Measurements from ENCODE around the gene RUNX1. TPM values are rescaled to one million over a fixed set of nuclear protein-coding genes. Genes with fewer than 3 reads are reported as not detected.

Gene RUNX1
- total RNA-seq, 1 donor from 2014 or later, result 7.8 TPM

- H3K4me3 ChIP-seq (ENCODE audit: low read length in 3 of 3), result no peak overlapping the region
- H3K27me3 ChIP-seq (ENCODE audit: control insufficient read depth in 3 of 3, insufficient read depth in 3 of 3, low read length in 3 of 3), result peaks cover 0 to 5% (median 0%) of the 10 kb centered on the region in 3 donors
- no peaks in the 10 kb centered on the region for H3K36me3 ChIP-seq (ENCODE audit: control insufficient read depth in 3 of 3, insufficient read depth in 3 of 3, low read length in 3 of 3)
- H3K27ac ChIP-seq (ENCODE audit: low read depth, low read length), result no peak overlapping the region
- no peaks in the 10 kb centered on the region for H3K9me3 ChIP-seq (ENCODE audit: control insufficient read depth in 3 of 3, low read length in 3 of 3)
- peaks cover 3 to 19% (median 13%) of the 10 kb centered on the region in 3 donors for H3K4me1 ChIP-seq (ENCODE audit: control insufficient read depth in 3 of 3, insufficient read depth in 3 of 3, low read length in 3 of 3)
- H3K9ac ChIP-seq (ENCODE audit: low read depth in 1 of 3, low read length in 3 of 3), result no peak overlapping the region
Observed at GRCh38 chr21:34988625-34989024, 60.5 kb downstream of the RUNX1 start.

GRCh38 chr21:34988139-34988538, 61.0 kb downstream of the RUNX1 start:
- H3K9me3 ChIP-seq (ENCODE audit: control insufficient read depth in 3 of 3, low read length in 3 of 3), result no peaks in the 10 kb centered on the region
- peaks cover 0 to 5% (median 0%) of the 10 kb centered on the region in 3 donors for H3K27me3 ChIP-seq (ENCODE audit: control insufficient read depth in 3 of 3, insufficient read depth in 3 of 3, low read length in 3 of 3)
- H3K9ac ChIP-seq (ENCODE audit: low read depth in 1 of 3, low read length in 3 of 3), result no peak overlapping the region
- H3K36me3 ChIP-seq (ENCODE audit: control insufficient read depth in 3 of 3, insufficient read depth in 3 of 3, low read length in 3 of 3), result no peaks in the 10 kb centered on the region
- H3K4me1 ChIP-seq (ENCODE audit: control insufficient read depth in 3 of 3, insufficient read depth in 3 of 3, low read length in 3 of 3), result peaks cover 3 to 15% (median 10%) of the 10 kb centered on the region in 3 donors
- H3K4me3 ChIP-seq (ENCODE audit: low read length in 3 of 3), result no peak overlapping the region
- peak overlapping the region; percentile 16 for H3K27ac ChIP-seq (ENCODE audit: low read depth, low read length)

- Histone ChIP-seq H3K4me3 (ENCODE audit: low read length in 3 of 3) (no peak overlapping the region), H3K9me3 (ENCODE audit: control insufficient read depth in 3 of 3, low read length in 3 of 3) (no peaks in the 10 kb centered on the region), H3K27me3 (ENCODE audit: control insufficient read depth in 3 of 3, insufficient read depth in 3 of 3, low read length in 3 of 3) (peaks cover 0 to 5% (median 0%) of the 10 kb centered on the region in 3 donors), H3K27ac (ENCODE audit: low read depth, low read length) (peak overlapping the region; percentile 16), H3K4me1 (ENCODE audit: control insufficient read depth in 3 of 3, insufficient read depth in 3 of 3, low read length in 3 of 3) (peaks cover 3 to 18% (median 5%) of the 10 kb centered on the region in 3 donors), H3K36me3 (ENCODE audit: control insufficient read depth in 3 of 3, insufficient read depth in 3 of 3, low read length in 3 of 3) (no peaks in the 10 kb centered on the region), H3K9ac (ENCODE audit: low read depth in 1 of 3, low read length in 3 of 3) (no peak overlapping the region)
Observed at GRCh38 chr21:34987501-34988072, 61.5 kb downstream of the RUNX1 start.

GRCh38 chr21:34986561-34987500, 62.3 kb downstream of the RUNX1 start:
- Histone ChIP-seq H3K4me1 (ENCODE audit: control insufficient read depth in 3 of 3, insufficient read depth in 3 of 3, low read length in 3 of 3) (peaks cover 3 to 18% (median 5%) of the 10 kb centered on the region in 3 donors), H3K27me3 (ENCODE audit: control insufficient read depth in 3 of 3, insufficient read depth in 3 of 3, low read length in 3 of 3) (peaks cover 0 to 5% (median 0%) of the 10 kb centered on the region in 3 donors), H3K9me3 (ENCODE audit: control insufficient read depth in 3 of 3, low read length in 3 of 3) (no peaks in the 10 kb centered on the region), H3K36me3 (ENCODE audit: control insufficient read depth in 3 of 3, insufficient read depth in 3 of 3, low read length in 3 of 3) (no peaks in the 10 kb centered on the region), H3K9ac (ENCODE audit: low read depth in 1 of 3, low read length in 3 of 3) (no peak overlapping the region), H3K27ac (ENCODE audit: low read depth, low read length) (peak overlapping the region; percentile 16), H3K4me3 (ENCODE audit: low read length in 3 of 3) (no peak overlapping the region)

- H3K9ac ChIP-seq (ENCODE audit: low read depth in 1 of 3, low read length in 3 of 3), result no peak overlapping the region
- no peak overlapping the region for H3K27ac ChIP-seq (ENCODE audit: low read depth, low read length)
- peaks cover 0 to 5% (median 0%) of the 10 kb centered on the region in 3 donors for H3K27me3 ChIP-seq (ENCODE audit: control insufficient read depth in 3 of 3, insufficient read depth in 3 of 3, low read length in 3 of 3)
- H3K36me3 ChIP-seq (ENCODE audit: control insufficient read depth in 3 of 3, insufficient read depth in 3 of 3, low read length in 3 of 3), result no peaks in the 10 kb centered on the region
- H3K4me3 ChIP-seq (ENCODE audit: low read length in 3 of 3), result no peak overlapping the region
- no peaks in the 10 kb centered on the region for H3K9me3 ChIP-seq (ENCODE audit: control insufficient read depth in 3 of 3, low read length in 3 of 3)
- peaks cover 5 to 18% (median 6%) of the 10 kb centered on the region in 3 donors for H3K4me1 ChIP-seq (ENCODE audit: control insufficient read depth in 3 of 3, insufficient read depth in 3 of 3, low read length in 3 of 3)
Observed at GRCh38 chr21:34984356-34985058, 64.6 kb downstream of the RUNX1 start.

- Histone ChIP-seq H3K27ac (ENCODE audit: low read depth, low read length) (peak overlapping the region; percentile 33), H3K36me3 (ENCODE audit: control insufficient read depth in 3 of 3, insufficient read depth in 3 of 3, low read length in 3 of 3) (no peaks in the 10 kb centered on the region), H3K4me1 (ENCODE audit: control insufficient read depth in 3 of 3, insufficient read depth in 3 of 3, low read length in 3 of 3) (peaks cover 5 to 18% (median 6%) of the 10 kb centered on the region in 3 donors), H3K27me3 (ENCODE audit: control insufficient read depth in 3 of 3, insufficient read depth in 3 of 3, low read length in 3 of 3) (peaks cover 0 to 5% (median 0%) of the 10 kb centered on the region in 3 donors), H3K9me3 (ENCODE audit: control insufficient read depth in 3 of 3, low read length in 3 of 3) (no peaks in the 10 kb centered on the region), H3K4me3 (ENCODE audit: low read length in 3 of 3) (no peak overlapping the region), H3K9ac (ENCODE audit: low read depth in 1 of 3, low read length in 3 of 3) (no peak overlapping the region)
Observed at GRCh38 chr21:34983680-34984086, 65.4 kb downstream of the RUNX1 start.

GRCh38 chr21:34981791-34982190, 67.3 kb downstream of the RUNX1 start:
- no peaks in the 10 kb centered on the region for H3K36me3 ChIP-seq (ENCODE audit: control insufficient read depth in 3 of 3, insufficient read depth in 3 of 3, low read length in 3 of 3)
- peaks cover 0 to 11% (median 3%) of the 10 kb centered on the region in 3 donors for H3K4me1 ChIP-seq (ENCODE audit: control insufficient read depth in 3 of 3, insufficient read depth in 3 of 3, low read length in 3 of 3)
- peaks cover 0 to under 1% (median 0%) of the 10 kb centered on the region in 3 donors for H3K27me3 ChIP-seq (ENCODE audit: control insufficient read depth in 3 of 3, insufficient read depth in 3 of 3, low read length in 3 of 3)
- no peak overlapping the region for H3K27ac ChIP-seq (ENCODE audit: low read depth, low read length)
- H3K4me3 ChIP-seq (ENCODE audit: low read length in 3 of 3), result no peak overlapping the region
- no peaks in the 10 kb centered on the region for H3K9me3 ChIP-seq (ENCODE audit: control insufficient read depth in 3 of 3, low read length in 3 of 3)
- H3K9ac ChIP-seq (ENCODE audit: low read depth in 1 of 3, low read length in 3 of 3), result no peak overlapping the region

- peaks cover 0 to 3% (median 3%) of the 10 kb centered on the region in 3 donors for H3K4me1 ChIP-seq (ENCODE audit: control insufficient read depth in 3 of 3, insufficient read depth in 3 of 3, low read length in 3 of 3)
- no peaks in the 10 kb centered on the region for H3K27me3 ChIP-seq (ENCODE audit: control insufficient read depth in 3 of 3, insufficient read depth in 3 of 3, low read length in 3 of 3)
- no peaks in the 10 kb centered on the region for H3K9me3 ChIP-seq (ENCODE audit: control insufficient read depth in 3 of 3, low read length in 3 of 3)
- H3K36me3 ChIP-seq (ENCODE audit: control insufficient read depth in 3 of 3, insufficient read depth in 3 of 3, low read length in 3 of 3), result no peaks in the 10 kb centered on the region
- H3K4me3 ChIP-seq (ENCODE audit: low read length in 3 of 3), result no peak overlapping the region
- H3K27ac ChIP-seq (ENCODE audit: low read depth, low read length), result peak overlapping the region; percentile 53
- no peak overlapping the region for H3K9ac ChIP-seq (ENCODE audit: low read depth in 1 of 3, low read length in 3 of 3)
Observed at GRCh38 chr21:34980423-34981115, 68.5 kb downstream of the RUNX1 start.

- H3K4me1 ChIP-seq (ENCODE audit: control insufficient read depth in 3 of 3, insufficient read depth in 3 of 3, low read length in 3 of 3), result peaks cover 3% of the 10 kb centered on the region in 3 donors
- no peak overlapping the region for H3K4me3 ChIP-seq (ENCODE audit: low read length in 3 of 3)
- no peak overlapping the region for H3K9ac ChIP-seq (ENCODE audit: low read depth in 1 of 3, low read length in 3 of 3)
- H3K9me3 ChIP-seq (ENCODE audit: control insufficient read depth in 3 of 3, low read length in 3 of 3), result no peaks in the 10 kb centered on the region
- no peaks in the 10 kb centered on the region for H3K27me3 ChIP-seq (ENCODE audit: control insufficient read depth in 3 of 3, insufficient read depth in 3 of 3, low read length in 3 of 3)
- no peak overlapping the region for H3K27ac ChIP-seq (ENCODE audit: low read depth, low read length)
- H3K36me3 ChIP-seq (ENCODE audit: control insufficient read depth in 3 of 3, insufficient read depth in 3 of 3, low read length in 3 of 3), result no peaks in the 10 kb centered on the region
Observed at GRCh38 chr21:34979383-34979782, 69.7 kb downstream of the RUNX1 start.
